HCT116 (cell line): ENCODE results near the gene HBG1. TPM values are rescaled to one million over a fixed set of nuclear protein-coding genes. Genes with fewer than 3 reads are reported as not detected.

ENCODE experiments used
- ATAC-seq: fragments of 200-7000 bp; cut with Tn5 transposase; 2 replicates; pipeline ENCODE4 v1.9.1; 2020; ENCODE audit warnings: mild to moderate bottlenecking, moderate library complexity
- BruUV-seq: library from RNA; stranded (reverse); fragments of 400-500 nt; replicated peaks from 2 replicates; lab custom pipeline; 2021; lab: Mats Ljungman, UMichigan
- CTCF ChIA-PET: fragments of 300-600 bp; sonication (Branson Sonifier 250); formaldehyde crosslinking; loops from one replicate; lab custom pipeline; 2021; ENCODE audit warnings: antibody characterized with exemption; lab: Charles Lee
- POLR2A ChIA-PET: fragments of 300-600, 350-600 bp; sonication (Branson Sonifier 250); formaldehyde crosslinking; loops from one replicate; lab custom pipeline; 2021; ENCODE audit warnings: antibody characterized with exemption; lab: Charles Lee
- RAD21 ChIA-PET, 2 experiments: fragments of 300-600 bp; sonication (Branson Sonifier 250); formaldehyde crosslinking; loops; one replicate each; lab custom pipeline; 2023; ENCODE audit warnings: low total read pairs in 2 of 2; ENCODE audit not compliant: uncharacterized antibody in 2 of 2, unreplicated experiment in 2 of 2, low non-redundant PET in 1 of 2; lab: Charles Lee
- DNase-seq: peaks from one replicate; pipeline ENCODE4 v3.0.0-alpha.2; 2010; ENCODE audit warnings: low read depth, low spot score
- H2AFZ ChIP-seq: fragments of 200-600 bp; shearing (Covaris generic), sonication (generic); 2 replicates; pipeline ENCODE4 v1.6.1; 2017; ENCODE audit warnings: low read depth, mixed run types, mixed read lengths, antibody characterized with exemption, low read length; ENCODE audit not compliant: poor library complexity, severe bottlenecking
- H3K27ac ChIP-seq: 2 replicates; pipeline ENCODE4 v1.5.1; 2012; ENCODE audit warnings: low read depth, low read length
- H3K27me3 ChIP-seq: fragments of 200-600 bp; sonication (generic); 2 replicates; pipeline ENCODE4 v1.6.1; 2016; ENCODE audit warnings: mixed run types, low read length, mixed read lengths; ENCODE audit not compliant: insufficient read depth
- H3K36me3 ChIP-seq, 2 experiments: fragments of 200-500 bp in 1 of 2; fragments of 200-600 bp in 1 of 2; sonication (Bioruptor generic) in 1 of 2; sonication (generic) in 1 of 2; 2 replicates each; pipeline versions ENCODE4 v1.5.1 to v1.6.1; 2014 to 2016; ENCODE audit warnings: low read length in 2 of 2, inconsistent platforms in 1 of 2, mixed read lengths in 1 of 2, mixed run types in 1 of 2; ENCODE audit not compliant: insufficient read depth in 2 of 2, control insufficient read depth in 1 of 2
- H3K4me1 ChIP-seq, 2 experiments: fragments of 200-600 bp in 1 of 2; sonication (generic) in 1 of 2; 2 replicates each; pipeline versions ENCODE4 v1.5.1 to v1.6.1; 2012 to 2017; ENCODE audit warnings: low read length in 2 of 2, inconsistent platforms in 1 of 2, mild to moderate bottlenecking in 1 of 2, mixed read lengths in 1 of 2, mixed run types in 1 of 2, moderate library complexity in 1 of 2; ENCODE audit not compliant: insufficient read depth in 2 of 2, control insufficient read depth in 1 of 2
- H3K4me2 ChIP-seq: fragments of 200-600 bp; sonication (generic); 2 replicates; pipeline ENCODE4 v1.6.1; 2017; ENCODE audit warnings: mixed run types, low read length, mixed read lengths
- H3K4me3 ChIP-seq, 2 experiments: fragments of 200-600 bp in 1 of 2; sonication (generic) in 1 of 2; replicated peaks in 1 of 2; 2 replicates each; pipeline ENCODE4 v1.5.1; 2011 to 2016; ENCODE audit warnings: low read length in 2 of 2, control low read depth in 1 of 2, low read depth in 1 of 2, mild to moderate bottlenecking in 1 of 2, mixed read lengths in 1 of 2, mixed run types in 1 of 2
- H3K79me2 ChIP-seq: fragments of 200-600 bp; sonication (generic); 2 replicates; pipeline ENCODE4 v1.6.1; 2017; ENCODE audit warnings: mild to moderate bottlenecking, mixed run types, low read length, moderate library complexity, mixed read lengths; ENCODE audit not compliant: insufficient read depth
- H3K9ac ChIP-seq: fragments of 200-600 bp; sonication (generic); 2 replicates; pipeline ENCODE4 v1.6.1; 2016; ENCODE audit warnings: low read length, mixed read lengths
- H3K9me2 ChIP-seq: fragments of 200-600 bp; sonication (generic), shearing (Covaris generic); 2 replicates; pipeline ENCODE4 v1.6.1; 2017; ENCODE audit warnings: mixed run types, mild to moderate bottlenecking, moderate library complexity; ENCODE audit not compliant: insufficient read depth
- H3K9me3 ChIP-seq, 2 experiments: fragments of 200-500 bp in 1 of 2; fragments of 200-600 bp in 1 of 2; sonication (Bioruptor generic) in 1 of 2; sonication (generic) in 1 of 2; 2 replicates each; pipeline ENCODE4 v1.6.1; 2014 to 2017; ENCODE audit warnings: low read length in 2 of 2, mixed read lengths in 2 of 2, inconsistent platforms in 1 of 2, low read depth in 1 of 2, mild to moderate bottlenecking in 1 of 2, mixed run types in 1 of 2, moderate library complexity in 1 of 2; ENCODE audit not compliant: control insufficient read depth in 1 of 2, insufficient read depth in 1 of 2
- H4K20me1 ChIP-seq: fragments of 200-600 bp; sonication (generic), shearing (Covaris generic); 2 replicates; pipeline ENCODE4 v1.6.1; 2017; ENCODE audit warnings: mixed run types, mild to moderate bottlenecking, moderate library complexity; ENCODE audit not compliant: insufficient read depth
- ATF3 ChIP-seq: IDR thresholded peaks from 2 replicates; pipeline ENCODE4 v1.6.1; 2012
- CEBPB ChIP-seq: IDR thresholded peaks from 2 replicates; pipeline ENCODE4 v1.6.1; 2012; ENCODE audit warnings: low read depth
- CTCF ChIP-seq, 3 experiments: fragments of 200-600 bp in 1 of 3; sonication (generic) in 1 of 3; IDR thresholded peaks in 2 of 3; conservative IDR thresholded peaks in 1 of 3; 2 replicates each; pipeline ENCODE4 v1.5.1; 2012 to 2017; ENCODE audit warnings: low read depth in 2 of 3, low read length in 2 of 3, antibody characterized with exemption in 1 of 3, borderline replicate concordance in 1 of 3, control low read depth in 1 of 3, mild to moderate bottlenecking in 1 of 3, mixed read lengths in 1 of 3, mixed run types in 1 of 3, moderate library complexity in 1 of 3; ENCODE audit not compliant: insufficient read depth in 1 of 3
- EGR1 ChIP-seq: IDR thresholded peaks from 2 replicates; pipeline ENCODE4 v1.6.1; 2012; ENCODE audit warnings: low read depth
- ELF1 ChIP-seq: IDR thresholded peaks from 2 replicates; pipeline ENCODE4 v1.6.1; 2012; ENCODE audit warnings: low read depth, borderline replicate concordance
- EZH2 ChIP-seq: fragments of 200-600 bp; sonication (generic); IDR thresholded peaks from 2 replicates; pipeline ENCODE4 v1.6.1; 2017; ENCODE audit warnings: antibody characterized with exemption, mixed run types
- FOSL1 ChIP-seq: IDR thresholded peaks from 2 replicates; pipeline ENCODE4 v1.6.1; 2012; ENCODE audit warnings: low read depth
- MAX ChIP-seq: IDR thresholded peaks from 2 replicates; pipeline ENCODE4 v1.6.1; 2012
- POLR2A ChIP-seq: IDR thresholded peaks from 2 replicates; pipeline ENCODE4 v1.7.0; 2011; ENCODE audit warnings: borderline replicate concordance; ENCODE audit not compliant: insufficient read depth, insufficient read length; ENCODE audit errors: extremely low read depth
- POLR2AphosphoS5 ChIP-seq: IDR thresholded peaks from 2 replicates; pipeline ENCODE4 v1.6.1; 2011; ENCODE audit warnings: mild to moderate bottlenecking, low read depth, low read length, moderate library complexity
- RAD21 ChIP-seq: IDR thresholded peaks from 2 replicates; pipeline ENCODE4 v1.6.1; 2012; ENCODE audit warnings: low read depth, mild to moderate bottlenecking
- SP1 ChIP-seq: IDR thresholded peaks from 2 replicates; pipeline ENCODE4 v1.6.1; 2012; ENCODE audit warnings: low read depth
- SRF ChIP-seq: IDR thresholded peaks from 2 replicates; pipeline ENCODE4 v1.6.1; 2012; ENCODE audit warnings: low read depth
- TCF7L2 ChIP-seq: IDR thresholded peaks from 2 replicates; pipeline ENCODE4 v1.7.0; 2011; ENCODE audit warnings: borderline replicate concordance, inconsistent platforms; ENCODE audit not compliant: insufficient read depth, insufficient read length; ENCODE audit errors: extremely low read depth
- ZFX ChIP-seq: fragments of 450-650 bp; IDR thresholded peaks from 2 replicates; pipeline ENCODE4 v1.6.1; 2017
- intact Hi-C: fragments of 100-400 bp; cut with micrococcal nuclease; formaldehyde crosslinking; loops from 2 replicates; pipeline ENCODE4 v1.10.0; 2022
- total RNA-seq: library from RNA; stranded (reverse); gene quantifications from one replicate; pipeline ENCODE4 v1.2.1, GENCODE V29; 2021; ENCODE audit not compliant: unreplicated experiment
- TF ChIP-seq, protein P1 (sequence below): IDR thresholded peaks from 2 replicates; pipeline ENCODE4 v1.6.1; 2011; ENCODE audit warnings: mild to moderate bottlenecking, low read length, moderate library complexity; ENCODE audit not compliant: insufficient replicate concordance; ENCODE audit errors: extremely low read depth

Gene HBG1
- total RNA-seq, 1 experiment from 2014 or later, result 3.6 TPM

GRCh38 chr11:5290106-5290505, 40.4 kb upstream of the HBG1 start:
- Histone ChIP-seq H3K79me2 (no peaks in the 10 kb centered on the region), H3K36me3 (no peaks in the 10 kb centered on the region), H3K4me1 (peaks cover 0 to 5% of the 10 kb centered on the region in 2 experiments; a peak in 1 of 4 replicates), H2AFZ (no peak overlapping the region), H3K9me2 (no peaks in the 10 kb centered on the region), H3K27ac (no peak overlapping the region), H3K4me3 (no peak overlapping the region), H3K4me2 (no peak overlapping the region), H3K9ac (no peak overlapping the region), H3K27me3 (no peaks in the 10 kb centered on the region), H3K9me3 (no peaks in the 10 kb centered on the region), H4K20me1 (no peaks in the 10 kb centered on the region; the same call in 1 of the 2 replicates)
- ChIA-PET RAD21 (no interaction called here), CTCF (no interaction called here), POLR2A (no interaction called here)
- intact Hi-C loops, result loop anchor here (5.0 kb wide), 3 partner anchors 168 to 663 kb away; partner anchors contain the start of gene OR52N2
- BruUV-seq, result no TSS peak
- TF ChIP-seq SP1 (no peak), ELF1 (no peak), RAD21 (no peak), TCF7L2 (no peak), ZFX (no peak), CEBPB (no peak), ATF3 (no peak), SRF (no peak)
- no peak for ATAC-seq
- DNase-seq, result no peak

- ChIA-PET RAD21 (no interaction called here), CTCF (no interaction called here)
- intact Hi-C loops, result loop anchor here (5.0 kb wide), 3 partner anchors 167 to 662 kb away; partner anchors contain the start of gene OR52N2
These were observed 40.0 kb upstream of the HBG1 start for GRCh38 chr11:5289696-5290095.

More at GRCh38 chr11:5289696-5290095, 40.0 kb upstream of the HBG1 start:
- H3K36me3 ChIP-seq, result no peaks in the 10 kb centered on the region
- H3K79me2 ChIP-seq, result no peaks in the 10 kb centered on the region
- POLR2A ChIA-PET, result no interaction called here
- peaks cover 0 to 5% of the 10 kb centered on the region in 2 experiments; a peak in 1 of 4 replicates for H3K4me1 ChIP-seq
- TF ChIP-seq POLR2AphosphoS5 (no peak), MAX (no peak), SRF (no peak), FOSL1 (no peak), EGR1 (no peak), EZH2 (no peak), ELF1 (no peak), POLR2A (no peak), CEBPB (no peak), RAD21 (no peak), CTCF (IDR thresholded peaks at IDR 0.05 in 2 of 3, conservative IDR thresholded peaks at IDR 0.05 in 1 of 3; ENCODE audit: borderline replicate concordance in 1 of 3, insufficient read depth in 1 of 3, low read depth in 2 of 3, low read length in 2 of 3) (no peak), TCF7L2 (no peak), SP1 (no peak)
- TF ChIP-seq, protein P1, sequence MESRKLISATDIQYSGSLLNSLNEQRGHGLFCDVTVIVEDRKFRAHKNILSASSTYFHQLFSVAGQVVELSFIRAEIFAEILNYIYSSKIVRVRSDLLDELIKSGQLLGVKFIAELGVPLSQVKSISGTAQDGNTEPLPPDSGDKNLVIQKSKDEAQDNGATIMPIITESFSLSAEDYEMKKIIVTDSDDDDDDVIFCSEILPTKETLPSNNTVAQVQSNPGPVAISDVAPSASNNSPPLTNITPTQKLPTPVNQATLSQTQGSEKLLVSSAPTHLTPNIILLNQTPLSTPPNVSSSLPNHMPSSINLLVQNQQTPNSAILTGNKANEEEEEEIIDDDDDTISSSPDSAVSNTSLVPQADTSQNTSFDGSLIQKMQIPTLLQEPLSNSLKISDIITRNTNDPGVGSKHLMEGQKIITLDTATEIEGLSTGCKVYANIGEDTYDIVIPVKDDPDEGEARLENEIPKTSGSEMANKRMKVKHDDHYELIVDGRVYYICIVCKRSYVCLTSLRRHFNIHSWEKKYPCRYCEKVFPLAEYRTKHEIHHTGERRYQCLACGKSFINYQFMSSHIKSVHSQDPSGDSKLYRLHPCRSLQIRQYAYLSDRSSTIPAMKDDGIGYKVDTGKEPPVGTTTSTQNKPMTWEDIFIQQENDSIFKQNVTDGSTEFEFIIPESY, result no peak
- no peak overlapping the region for H3K27ac ChIP-seq
- no peaks in the 10 kb centered on the region for H3K9me3 ChIP-seq
- no peak overlapping the region for H3K4me2 ChIP-seq
- BruUV-seq, result no TSS peak
- H3K9ac ChIP-seq, result no peak overlapping the region
- no peak for ATAC-seq
- no peaks in the 10 kb centered on the region; the same call in 1 of the 2 replicates for H4K20me1 ChIP-seq
- H3K27me3 ChIP-seq, result no peaks in the 10 kb centered on the region
- DNase-seq, result no peak
- no peaks in the 10 kb centered on the region for H3K9me2 ChIP-seq
- no peak overlapping the region for H3K4me3 ChIP-seq
- no peak overlapping the region for H2AFZ ChIP-seq
